Stimulated activated CD4-positive, alpha-beta T cell treated with anti-CD3 and anti-CD28 coated beads, TNF-alpha, amount 100 ng/mL, for 4 hours (primary cell): ENCODE data around the gene HDAC9.

Experiments used
- DNase-seq, 3 experiments: peaks; one replicate each; pipeline ENCODE4 v3.0.0-alpha.2; 2020; ENCODE audit warnings: low read depth in 3 of 3

The HDAC9 gene

DNA sequence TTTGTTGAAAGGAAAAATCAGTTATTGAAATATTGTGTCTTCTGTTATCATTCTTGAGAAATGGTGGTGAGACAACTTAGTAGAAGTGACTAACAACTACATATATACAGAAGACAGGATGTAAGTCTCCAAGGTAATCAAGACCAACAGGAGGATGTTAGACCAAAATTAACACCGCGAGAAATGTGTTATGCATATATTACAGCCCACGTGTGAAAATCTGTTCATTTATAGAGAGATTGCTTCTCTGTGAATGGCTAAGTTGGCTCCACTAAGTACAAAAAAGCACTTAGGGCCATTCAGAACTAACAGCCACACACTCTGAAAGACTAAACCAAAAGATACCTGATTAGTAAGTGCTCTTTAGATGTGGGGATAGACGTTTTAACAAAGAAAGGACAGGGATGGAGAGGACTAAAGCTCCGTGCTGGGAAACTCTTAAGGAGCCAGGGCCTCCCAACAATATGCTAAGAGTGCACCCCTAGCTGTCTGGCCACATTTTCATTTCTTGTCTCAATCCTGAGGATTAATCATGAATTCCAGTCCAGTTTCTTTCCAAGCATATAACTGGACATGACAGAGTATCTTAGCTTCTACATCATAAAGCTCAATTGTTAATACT lies 26.5 kb downstream of the HDAC9 start:
- DNase-seq, result no peak

DNA sequence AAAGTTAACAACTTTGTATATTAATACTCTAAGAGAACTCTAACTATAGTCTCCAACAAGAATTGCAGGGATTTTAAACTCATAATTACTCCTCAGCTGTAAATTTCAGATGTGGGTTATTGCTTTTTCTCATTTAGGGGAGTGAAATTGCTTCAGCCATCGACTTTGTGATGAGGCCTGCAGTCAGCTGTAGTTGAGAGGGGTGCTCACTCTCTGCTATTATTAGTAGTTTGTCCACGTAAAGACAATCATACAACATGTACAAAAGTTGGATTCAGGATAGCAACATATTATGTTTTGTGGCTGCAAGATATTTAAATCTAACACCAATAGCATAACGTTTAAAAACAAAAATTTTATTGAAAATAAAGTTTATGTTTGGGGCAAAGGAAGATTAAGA lies 28.7 kb downstream of the HDAC9 start:
- no peak for DNase-seq

DNA sequence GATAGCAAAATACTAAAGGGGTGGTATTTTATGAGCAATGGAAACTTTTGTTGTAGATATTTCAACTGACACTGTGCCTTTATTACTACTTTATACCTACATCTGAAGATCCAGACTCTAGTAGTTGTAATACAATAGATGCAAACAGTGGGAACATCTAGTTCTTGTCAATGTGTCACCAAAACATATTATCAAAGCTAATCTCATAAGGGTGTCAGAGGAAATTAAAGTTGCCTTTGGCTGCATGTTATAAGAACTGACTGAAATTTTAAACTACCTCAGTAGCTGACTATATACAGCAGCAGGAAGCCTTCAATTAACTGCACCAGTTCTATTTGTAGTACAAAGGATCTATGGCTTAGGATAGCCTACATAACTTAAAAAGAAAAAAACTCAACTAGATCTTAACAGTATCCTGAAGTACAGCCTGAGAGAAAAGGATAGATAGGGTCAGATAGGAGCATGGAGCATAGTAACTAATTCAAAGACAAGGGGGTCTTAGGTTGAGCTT lies 30.9 kb downstream of the HDAC9 start:
- no peak for DNase-seq

DNA sequence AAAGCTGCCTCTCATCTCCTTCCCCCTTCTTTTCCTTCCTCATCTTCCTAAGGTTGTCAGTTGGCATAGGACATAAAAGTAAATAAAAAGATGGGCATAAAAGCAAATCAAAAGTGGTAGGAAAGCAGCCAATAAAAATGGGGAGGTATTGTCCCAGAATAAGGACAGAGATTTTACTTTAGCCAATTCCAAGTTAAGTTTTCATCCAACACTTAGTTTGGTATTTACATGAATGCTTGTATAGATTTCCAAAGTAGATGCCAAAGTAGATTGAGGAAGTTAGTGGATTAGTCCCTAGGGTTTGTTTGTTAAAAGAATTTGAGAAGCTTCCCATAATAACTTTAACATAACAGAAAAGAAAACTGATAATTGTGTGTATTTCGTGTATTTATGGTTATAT lies 33.7 kb downstream of the HDAC9 start:
- no peak for DNase-seq

DNA sequence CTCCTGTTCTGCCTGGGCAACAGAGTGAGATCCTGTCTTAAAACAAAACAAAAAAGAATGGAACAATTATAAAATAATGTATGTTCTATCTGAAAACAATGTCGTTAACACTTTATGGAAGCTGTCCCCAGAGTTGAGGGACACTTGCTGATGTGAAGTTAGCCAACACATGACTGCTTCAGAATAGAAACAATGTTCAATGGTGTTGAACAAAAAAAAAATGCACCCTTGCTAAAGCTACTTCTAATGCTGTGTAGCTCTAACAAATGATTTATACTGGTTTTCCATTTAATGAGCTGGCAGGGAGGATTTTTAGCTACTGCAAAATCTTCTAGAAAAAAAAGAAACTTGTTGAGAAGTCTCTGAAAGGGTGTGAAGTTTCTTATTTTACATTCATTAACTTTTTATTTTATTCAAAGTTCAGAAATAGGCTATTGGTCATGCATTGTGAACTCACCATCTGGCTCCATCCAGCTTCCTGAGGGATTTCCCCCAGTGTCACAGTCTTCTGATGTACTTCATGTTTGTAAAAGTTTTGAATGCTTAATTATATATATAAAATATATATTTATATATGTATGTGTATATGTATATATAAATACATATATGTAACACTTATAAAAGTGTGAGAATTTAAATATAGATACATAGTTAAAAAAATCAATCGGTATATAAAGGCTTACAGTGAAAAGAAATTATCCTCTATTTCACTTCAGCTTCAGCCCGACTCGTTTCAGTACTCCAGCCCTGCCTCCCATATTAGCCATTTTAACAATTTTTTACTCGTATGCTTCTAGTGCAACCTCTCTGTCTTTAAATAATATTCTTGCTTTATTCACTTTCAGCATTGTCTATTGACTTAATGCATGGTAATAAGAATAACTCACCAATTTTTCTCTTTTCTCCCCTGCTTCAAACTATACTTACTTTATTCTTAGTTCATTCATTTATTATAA lies 35.0 kb downstream of the HDAC9 start:
- no peak for DNase-seq

DNA sequence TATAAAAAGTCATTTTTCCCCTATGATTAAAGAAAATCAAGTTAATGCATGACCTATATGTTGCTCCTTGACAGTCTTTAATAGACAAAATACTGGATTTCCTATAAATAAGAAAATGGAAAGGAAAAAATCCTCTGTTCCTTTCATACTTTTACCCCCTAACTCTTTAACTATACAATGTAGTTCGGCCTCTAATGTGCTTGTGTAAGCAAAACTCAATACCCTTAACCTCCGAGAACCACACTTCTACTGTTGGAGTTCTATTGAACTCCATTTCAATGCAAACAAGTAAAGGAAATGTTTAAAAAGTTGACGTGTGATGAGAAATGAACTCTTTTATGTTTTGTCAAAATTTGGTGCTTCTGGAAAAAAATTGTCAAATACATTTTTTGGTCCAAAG lies 36.0 kb downstream of the HDAC9 start:
- DNase-seq, result no peak

DNA sequence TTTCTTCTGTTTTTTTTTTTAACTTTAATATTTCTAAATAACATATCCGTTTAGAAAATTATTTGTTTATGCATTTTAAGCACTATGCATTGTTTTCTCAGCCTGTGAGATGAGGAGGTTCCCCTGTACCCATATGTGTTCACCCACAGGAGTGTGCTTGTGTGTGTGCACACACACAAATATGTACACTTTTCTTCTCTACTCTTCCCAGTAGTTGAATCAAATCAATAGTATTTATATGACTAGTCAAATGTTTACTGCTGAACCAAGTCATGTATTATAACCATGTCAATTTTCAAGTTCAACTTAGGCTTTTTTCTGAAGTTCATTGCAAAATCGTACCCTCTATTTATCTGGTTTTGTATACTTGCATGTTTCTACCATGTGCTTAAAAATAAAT lies 37.3 kb downstream of the HDAC9 start:
- no peak for DNase-seq

DNA sequence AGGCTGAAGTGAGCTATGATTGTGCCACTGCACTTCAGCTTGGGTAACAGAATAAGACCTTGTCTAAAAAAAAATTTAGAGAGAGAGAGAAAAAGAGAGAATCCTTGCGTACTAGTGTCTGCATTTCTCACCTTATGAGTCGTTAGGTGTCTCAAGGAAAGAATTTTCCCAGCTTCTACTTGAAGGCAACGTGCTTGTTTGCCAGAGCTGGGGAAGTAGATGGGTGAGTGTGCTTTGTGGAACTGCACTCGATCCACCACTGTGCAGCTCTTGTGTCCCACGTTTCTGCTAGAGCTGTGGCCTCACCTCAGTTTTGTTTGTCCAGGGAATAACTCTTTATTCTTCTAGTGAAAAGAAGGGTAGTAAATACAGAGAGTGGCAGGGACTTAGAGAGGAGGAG lies 38.9 kb downstream of the HDAC9 start:
- DNase-seq, result no peak

DNA sequence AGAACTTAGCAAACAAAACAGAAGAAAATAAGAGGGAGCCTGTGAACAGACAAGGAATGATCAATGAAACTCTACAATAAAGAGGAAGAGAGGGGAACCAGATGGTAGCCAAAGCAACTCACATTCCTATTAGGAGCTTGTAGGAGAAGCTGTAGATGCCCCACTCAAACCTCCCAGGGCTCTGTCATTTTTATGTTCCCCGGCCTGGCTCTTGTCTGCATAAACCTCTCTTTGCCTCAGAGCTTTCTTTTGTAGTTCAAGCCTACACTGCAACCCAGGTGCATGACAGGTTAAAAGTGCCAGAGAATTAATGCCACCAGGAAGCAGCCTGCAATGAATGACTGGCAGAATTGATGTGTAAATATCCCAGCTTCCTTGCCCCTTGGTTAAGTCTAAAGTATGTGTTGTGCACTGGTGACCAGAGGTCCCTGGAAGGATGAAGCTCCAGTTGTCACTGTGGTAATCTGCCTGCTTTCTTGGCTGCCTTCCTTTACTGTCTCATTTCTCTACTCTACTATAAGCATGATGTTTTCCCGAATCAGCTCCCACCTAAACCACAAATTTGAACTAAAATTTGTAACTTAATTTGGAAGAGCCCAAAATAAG lies 40.4 kb downstream of the HDAC9 start:
- no peak for DNase-seq

DNA sequence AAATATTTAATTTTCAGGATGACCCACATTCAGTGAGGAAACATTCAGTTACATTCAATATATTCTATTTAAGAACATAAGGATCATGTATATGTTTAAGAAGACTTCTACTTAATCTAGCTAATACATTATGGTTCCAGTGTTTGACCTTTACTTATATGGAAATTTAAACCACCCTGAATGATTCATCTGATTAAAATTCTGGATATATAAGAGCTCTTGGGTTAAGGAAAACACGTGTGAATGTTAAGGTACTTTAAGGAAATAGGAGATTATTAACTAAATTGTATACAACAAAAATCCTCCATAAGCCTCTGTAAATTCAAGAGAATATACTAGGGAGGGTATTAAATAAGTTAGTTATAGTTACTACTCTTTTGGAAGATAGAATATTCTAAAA lies 40.9 kb downstream of the HDAC9 start:
- DNase-seq, result no peak

DNA sequence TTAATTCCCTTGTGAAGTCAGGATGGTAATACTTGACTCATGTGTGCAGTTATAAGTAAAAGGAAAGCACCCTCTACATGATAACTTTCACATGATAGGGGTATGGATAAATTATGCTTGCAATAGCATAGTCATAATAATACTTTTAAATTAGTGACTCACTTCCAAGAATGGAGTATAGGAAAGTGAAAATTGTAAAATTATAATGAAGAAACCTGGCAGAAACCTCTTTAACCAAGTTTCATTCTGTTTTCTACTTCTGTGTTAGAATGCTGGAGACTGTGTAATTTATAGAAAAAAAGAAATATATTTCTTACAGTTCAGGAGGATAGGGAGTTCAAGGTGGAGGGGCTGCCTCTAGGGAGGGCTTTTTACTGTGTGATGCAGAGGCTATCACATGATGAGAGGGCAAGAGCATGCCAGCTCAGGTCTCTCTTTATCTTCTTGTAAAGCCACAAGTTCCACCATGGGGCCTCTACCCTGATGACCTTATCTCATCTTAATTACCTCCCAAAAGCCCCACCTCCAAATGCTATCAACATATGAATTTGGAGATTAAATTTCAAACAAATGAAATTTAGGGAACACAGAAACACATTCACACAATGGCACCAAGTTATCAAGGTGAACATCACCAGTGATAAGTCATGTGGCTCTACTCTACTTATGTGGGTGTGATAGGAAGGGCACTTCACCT lies 43.2 kb downstream of the HDAC9 start:
- no peak for DNase-seq

DNA sequence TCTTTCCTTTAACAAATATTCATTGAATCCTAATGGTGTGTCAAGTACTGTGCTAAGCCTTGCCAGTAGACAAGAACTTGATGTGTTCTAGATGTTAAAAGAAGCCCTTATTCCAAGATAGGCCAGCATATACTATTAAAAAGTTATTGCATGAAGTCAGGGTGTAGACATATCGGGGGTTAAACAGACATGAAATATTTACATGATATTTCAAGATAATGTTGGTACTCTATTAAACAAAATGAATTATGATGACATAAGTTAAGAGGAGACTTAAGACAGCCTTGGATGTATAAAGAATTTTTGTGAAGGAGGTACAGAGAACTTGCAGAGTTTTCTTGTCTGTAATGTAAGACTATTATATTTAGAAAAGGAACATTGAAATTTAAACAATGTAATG lies 44.8 kb downstream of the HDAC9 start:
- no peak for DNase-seq

DNA sequence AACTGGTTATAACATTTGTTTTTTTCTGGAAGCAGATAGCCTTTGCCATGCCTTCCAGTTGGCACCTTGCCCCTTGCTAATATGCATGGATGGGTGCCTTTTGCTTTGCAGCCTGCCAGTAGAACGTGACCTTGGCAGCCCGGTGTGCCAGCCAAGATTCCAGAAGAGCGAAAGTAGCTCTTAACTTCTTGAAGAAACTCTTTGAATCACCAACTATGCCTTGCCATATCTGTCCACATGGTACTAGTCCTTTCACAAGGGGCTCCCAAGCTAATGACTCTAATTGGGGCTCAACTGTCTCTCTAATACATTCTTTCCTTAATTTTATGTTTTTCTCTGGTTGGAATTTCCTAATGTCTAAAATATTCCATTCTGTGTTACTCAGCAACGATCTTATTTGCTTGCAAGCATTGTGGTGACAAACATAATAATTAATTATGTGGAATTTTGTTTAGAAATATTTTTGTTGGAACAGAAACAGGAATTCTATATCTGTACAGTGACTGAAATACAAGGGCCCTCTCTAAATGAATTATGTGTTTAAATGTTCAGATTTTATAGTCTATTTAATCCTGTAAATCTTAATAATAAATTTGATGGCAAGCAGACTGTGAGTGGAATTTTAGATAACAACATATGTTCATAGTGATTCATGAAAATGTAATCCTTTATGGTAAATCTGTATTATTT lies 45.8 kb downstream of the HDAC9 start:
- DNase-seq, result no peak

DNA sequence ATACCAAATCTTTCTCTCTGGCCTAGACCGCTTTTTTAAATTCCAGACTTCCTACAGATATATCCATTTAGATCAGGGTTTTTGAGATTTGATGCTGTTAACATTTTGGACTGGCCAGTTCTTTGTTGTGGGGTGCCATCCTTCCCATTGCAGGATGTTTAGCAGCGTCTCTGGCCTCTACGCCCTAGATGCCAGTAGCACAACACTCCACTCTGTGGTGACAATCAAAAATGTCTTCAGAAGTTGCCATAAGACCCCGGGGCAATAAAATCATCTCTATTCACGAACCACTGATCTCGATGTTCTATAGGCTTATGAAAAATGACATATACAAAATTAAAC lies 46.3 kb downstream of the HDAC9 start:
- DNase-seq, result no peak

DNA sequence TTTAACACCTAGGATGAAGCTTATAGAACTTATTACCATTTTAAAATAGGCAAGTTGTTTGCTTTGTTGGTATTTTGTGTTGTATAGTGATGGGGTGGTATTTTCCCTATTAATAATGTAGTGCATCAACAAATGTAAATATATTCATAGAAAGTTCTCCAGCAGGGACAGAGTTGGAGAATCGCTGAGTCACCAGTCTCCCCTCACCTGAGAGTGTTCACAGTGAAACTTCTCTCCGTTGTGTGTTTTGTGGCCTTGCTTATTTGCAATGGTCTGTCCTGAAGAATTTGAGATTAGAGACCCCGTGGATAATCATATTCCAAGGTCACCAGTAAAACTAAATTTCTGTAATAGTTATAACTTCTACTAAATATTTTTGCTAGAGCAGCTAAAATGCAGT lies 51.0 kb downstream of the HDAC9 start:
- DNase-seq, result no peak

DNA sequence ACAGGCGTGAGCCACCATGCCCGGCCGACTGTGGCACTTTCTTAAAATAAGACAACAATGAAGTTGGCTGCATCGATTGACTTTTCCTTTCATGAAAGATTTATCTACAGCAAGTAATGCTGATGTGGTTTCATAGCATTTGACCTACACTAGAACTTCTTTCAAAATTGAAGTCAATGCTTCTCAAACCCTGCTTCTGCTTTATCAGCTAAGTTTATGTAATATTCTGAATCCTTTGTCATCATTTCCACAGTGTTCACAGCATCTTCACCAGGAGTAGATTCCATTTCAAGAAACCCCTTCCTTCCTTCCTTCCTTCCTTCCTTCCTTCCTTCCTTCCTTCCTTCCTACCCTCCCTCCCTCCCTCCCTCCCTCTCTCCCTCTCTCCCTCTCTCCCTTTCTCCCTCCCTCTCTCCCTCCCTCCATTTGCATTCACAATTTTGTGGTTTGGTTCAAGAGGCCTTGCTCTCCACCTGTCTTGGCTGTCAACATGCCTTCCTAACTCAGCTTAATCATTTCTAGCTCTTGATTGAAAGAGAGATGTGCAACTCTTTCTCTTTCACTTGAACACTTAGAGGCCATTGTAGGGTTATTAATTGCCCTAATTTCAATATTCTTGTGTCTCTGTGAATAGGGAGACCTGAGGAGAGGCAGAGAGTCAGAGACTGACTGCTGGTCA lies 52.1 kb downstream of the HDAC9 start:
- DNase-seq, result no peak

DNA sequence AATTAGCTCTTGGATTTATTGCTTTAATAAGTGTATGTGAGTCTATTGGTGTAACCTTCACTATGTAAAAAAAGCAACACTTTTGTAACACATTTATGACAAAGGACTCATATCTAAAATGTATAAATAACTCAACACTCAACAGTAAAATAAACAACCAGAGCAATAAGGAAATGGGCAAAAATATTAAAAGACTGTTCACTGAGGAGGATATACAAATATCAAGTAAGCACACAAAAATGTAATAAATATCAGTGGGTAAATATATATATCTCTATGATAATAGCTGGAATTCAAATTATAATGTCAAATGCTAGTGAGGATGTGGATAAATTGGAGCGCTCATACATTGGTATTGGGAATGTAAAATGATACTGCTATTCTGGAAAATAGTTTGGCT lies 53.0 kb downstream of the HDAC9 start:
- no peak for DNase-seq

DNA sequence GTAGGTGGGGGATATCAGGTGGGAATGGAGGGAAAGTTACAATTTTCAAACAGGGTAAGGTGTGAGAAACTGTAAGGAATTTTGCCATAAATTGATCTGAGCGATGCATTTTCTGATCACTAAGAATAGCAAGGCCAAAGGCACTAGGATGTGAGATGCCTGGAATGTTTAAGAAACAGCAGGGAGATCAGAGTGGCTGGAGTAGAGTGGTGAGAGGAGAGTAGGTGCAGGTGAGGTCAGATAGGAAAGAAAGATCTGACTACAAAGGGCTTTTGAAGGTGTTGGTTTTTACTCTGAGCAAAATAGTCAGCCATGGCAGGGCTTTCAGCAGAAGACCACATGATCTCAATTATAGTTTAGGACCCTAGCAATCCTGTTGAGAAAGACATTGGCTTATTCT lies 55.0 kb downstream of the HDAC9 start:
- no peak for DNase-seq

DNA sequence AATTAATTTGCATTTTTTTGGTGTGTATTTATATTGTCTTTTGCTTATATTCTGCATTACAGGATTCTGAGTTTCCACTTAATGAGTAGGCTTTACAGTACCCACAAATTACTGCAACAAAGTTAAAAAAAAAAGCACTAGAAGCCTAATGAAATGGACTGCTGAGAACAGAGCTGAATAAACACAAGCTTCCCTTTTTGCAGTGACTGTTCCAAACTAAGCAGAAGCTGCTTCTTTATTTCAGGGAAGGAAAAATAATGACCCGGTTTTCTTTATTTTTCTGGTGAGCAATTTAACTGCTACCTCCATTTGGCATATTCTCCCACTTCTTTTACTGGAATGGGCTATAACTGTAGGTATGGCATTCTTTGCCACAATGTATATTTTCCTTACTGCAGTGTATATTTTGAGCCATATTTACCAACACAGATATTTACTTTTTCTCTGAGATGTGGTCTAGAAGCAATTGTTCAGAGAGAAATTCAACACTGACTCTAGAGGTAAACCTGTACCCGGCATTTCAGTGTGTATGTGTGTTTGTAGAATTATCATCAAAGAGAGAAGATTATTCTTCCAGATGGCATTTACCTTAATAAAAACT lies 56.9 kb downstream of the HDAC9 start:
- DNase-seq, result no peak

DNA sequence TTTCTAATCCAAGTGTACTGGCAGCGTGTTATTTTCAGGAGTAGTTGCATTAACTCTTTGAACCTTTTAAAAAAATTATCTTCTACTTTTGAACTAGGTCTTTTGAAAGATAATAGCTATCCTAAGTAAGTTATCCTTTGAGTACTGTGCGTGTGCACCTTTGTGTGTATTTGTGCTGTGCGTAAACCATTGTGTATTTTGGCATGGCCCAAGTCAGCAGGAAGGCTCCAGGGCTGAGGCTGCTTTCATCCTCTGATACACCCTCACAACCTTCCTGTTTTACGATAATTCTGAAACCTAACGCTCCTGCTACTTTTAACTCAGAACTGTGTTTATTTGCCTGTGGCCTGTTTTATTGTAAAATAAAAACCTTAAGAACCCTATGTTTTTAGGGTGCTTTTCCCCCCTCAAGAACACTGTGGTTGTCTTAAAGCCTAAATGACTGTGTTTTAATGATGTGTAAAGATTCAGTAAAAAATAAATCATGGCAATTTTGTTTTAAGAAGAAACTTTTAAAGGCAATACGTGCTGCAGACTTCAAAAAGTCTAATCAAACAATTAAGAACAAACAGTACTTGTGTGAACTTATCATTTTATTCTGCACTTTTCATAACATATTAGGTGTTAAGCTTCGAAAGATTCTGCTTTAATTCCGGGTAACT lies 57.5 kb downstream of the HDAC9 start:
- DNase-seq, result no peak
